HG03159 (cell line): ENCODE measurements around the gene CFAP74.
"Not testable (repeated sequence)": the region's sequence is repeated elsewhere in the genome, so short reads cannot be mapped to it uniquely, and the experiment has no call there.

Experiments used
- ATAC-seq: cut with Tn5 transposase; IDR thresholded peaks from one replicate; pipeline ENCODE4 v1.9.1; 2021; ENCODE audit warnings: mild to moderate bottlenecking, moderate library complexity; ENCODE audit not compliant: unreplicated experiment

CFAP74 gene

DNA sequence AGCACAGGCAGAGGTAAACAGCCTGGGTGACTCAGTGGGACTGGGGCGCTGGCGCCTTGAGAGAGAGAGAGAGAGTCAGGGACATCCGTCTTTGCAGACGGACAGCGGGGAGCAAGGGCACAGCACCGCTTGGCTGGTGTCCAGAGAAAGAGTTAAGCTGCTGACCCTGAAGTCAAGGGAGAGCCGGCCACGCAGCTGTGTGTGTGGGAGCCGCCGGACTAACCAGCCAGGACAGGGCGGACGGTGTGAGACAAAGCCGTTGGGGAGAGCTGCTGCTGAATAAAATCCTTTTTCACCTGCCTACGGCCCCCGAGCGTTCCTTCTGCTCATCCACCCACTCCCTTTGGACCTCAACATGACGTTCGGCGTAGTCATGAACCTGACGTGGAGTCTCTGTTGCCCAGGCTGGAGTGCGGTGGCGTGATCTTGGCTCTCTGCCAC, 14.5 kb downstream of the CFAP74 start:
- no peak for ATAC-seq

DNA sequence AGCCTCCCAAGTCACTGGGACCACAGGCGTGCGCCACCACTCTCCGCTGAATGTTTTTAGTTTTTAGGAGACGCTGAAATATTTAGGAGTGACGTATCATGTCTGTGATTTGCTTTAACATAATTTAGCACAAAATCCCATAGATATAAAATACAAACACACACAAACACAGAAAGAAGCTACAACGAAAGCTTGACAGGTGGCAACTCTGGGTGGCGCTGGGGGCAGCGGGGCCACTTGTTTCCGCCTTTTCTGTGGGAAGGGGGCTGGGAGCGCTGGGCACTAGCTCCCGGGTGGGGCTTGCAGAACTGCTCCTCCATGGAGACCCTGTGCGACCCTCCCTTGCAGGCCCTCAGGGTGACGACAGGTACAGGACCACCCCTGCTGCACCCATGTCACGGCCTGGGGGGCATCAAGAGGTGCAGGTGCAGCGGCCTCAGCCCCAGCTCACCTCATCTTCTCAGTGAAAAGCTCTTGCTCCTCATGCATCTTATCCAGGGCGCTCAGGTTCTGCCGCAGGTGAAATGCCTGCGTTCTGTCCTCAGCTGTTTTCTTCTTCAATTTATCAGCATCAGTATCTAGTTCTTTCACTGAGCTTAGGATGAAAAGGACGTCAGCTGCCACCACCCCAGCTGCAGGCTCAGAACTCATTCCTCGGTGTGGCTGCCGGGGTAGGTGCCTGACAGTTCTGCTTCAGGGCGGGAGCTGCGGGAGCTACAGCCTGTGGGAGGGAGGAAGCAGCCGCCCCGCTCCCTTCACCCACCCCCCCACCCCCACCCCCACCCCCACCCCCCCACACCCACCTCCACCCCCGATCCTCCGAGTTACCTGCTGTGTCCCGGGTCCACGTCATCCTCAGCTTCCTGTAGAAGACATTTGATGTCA, 15.3 kb downstream of the CFAP74 start:
- ATAC-seq, result no peak

DNA sequence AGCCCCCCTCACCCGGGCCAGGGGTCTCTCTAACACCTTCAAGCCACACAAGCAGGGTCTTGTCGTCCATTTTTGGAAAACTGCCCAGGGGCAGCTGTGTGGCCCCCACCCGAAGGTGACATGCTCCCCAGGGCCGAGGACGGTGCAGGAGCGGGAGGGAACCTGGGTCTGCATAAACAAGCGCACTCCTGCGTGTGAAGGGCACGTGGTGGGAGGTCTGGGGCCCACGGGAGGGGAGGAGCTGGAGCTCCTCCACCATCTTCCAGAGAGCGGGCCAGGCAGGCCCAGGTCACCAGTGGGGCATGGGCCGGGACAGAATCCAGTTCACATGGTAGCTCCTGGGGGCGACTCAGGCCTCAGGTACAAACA, 16.5 kb downstream of the CFAP74 start:
- no peak for ATAC-seq

DNA sequence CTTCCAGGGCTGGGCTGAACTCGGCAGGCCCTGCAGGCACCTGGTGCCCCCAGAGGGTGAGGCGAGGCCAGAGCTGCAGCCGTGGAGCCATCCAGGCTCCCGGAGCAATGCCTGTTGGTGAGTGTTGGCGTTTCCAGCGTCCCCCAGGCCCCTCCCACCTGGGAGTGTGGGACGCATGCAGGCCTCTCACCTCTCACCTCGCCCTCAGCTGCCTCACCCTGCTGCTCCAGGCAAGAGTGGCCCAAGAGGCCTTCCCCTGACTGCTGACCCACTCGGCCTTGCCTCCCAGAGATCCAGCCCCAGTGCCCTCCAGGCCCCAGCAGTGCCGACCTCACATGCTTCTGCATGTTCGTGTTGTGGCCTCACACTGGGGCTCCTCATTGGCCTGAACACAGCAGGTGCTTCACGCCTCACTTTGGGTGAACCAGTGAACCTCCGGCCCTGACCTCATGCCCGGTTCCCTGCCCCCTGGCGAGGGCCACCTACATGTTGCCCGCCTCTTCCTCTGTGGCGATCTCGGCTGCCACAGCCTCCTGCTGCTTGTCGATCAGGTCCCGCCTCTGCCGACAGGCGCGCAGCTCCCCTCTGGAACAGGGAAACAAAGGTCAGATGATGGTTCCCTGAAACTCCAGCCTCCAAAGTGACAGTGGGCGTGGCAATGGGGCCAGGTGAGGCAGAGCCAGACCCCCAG, 17.0 kb downstream of the CFAP74 start:
- no peak for ATAC-seq

DNA sequence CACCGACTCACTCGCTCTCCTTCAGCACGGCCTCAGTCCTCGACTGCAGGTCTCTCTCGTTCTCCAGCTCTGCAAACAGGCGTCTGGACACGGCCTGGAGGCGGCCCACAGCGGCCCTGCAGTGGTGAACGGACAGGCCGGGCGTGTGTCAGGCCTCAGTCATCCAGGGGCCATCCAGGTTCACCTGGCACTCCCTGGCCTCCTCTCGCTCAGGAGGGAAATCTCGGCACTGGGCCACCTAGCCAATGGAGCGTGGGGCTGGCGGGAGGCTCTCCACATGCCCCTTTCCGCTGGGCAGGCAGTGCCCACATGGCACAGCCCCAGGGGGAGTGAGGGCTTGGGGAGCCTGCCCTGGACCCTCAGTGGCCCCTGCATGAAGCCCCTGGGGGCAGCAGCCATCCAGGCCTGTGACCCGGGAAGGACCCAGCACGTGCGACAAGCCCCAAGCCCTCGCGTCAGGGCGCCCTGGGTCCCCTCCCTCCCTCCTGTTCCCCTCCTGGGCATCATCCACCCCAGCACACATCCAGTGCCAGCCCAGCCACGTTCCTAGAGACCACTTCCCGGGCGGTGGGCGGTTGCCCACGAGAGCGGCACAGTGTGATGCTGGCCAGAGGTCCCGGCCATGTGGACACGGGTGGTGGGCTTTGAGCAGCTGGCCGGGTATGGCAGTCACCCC, 18.1 kb downstream of the CFAP74 start:
- ATAC-seq, result no peak

DNA sequence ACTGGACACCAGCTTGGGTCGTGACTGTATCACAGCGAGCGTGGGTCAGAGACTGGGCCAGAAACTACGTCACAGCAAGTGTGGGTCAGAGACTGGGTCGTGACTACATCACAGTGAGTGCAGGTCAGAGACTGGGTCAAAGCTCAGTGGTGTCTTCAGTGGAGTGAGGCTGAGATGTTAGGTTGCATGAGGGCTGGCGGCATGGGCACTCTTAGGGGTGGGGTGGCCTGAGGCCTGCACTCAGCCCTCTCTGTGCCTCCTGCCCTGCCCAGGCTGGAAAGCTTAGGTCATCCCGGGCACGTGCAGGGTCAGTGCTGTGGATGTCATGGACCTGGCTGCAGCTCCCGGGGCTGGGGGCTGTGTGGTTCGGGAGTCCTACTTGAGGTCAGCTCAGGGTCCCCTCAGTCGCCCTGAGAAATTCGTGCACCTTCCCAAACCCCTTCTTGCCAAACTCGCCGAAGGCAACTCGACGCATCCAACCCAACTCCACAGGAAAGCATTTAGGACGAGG, 19.0 kb downstream of the CFAP74 start:
- no peak for ATAC-seq

DNA sequence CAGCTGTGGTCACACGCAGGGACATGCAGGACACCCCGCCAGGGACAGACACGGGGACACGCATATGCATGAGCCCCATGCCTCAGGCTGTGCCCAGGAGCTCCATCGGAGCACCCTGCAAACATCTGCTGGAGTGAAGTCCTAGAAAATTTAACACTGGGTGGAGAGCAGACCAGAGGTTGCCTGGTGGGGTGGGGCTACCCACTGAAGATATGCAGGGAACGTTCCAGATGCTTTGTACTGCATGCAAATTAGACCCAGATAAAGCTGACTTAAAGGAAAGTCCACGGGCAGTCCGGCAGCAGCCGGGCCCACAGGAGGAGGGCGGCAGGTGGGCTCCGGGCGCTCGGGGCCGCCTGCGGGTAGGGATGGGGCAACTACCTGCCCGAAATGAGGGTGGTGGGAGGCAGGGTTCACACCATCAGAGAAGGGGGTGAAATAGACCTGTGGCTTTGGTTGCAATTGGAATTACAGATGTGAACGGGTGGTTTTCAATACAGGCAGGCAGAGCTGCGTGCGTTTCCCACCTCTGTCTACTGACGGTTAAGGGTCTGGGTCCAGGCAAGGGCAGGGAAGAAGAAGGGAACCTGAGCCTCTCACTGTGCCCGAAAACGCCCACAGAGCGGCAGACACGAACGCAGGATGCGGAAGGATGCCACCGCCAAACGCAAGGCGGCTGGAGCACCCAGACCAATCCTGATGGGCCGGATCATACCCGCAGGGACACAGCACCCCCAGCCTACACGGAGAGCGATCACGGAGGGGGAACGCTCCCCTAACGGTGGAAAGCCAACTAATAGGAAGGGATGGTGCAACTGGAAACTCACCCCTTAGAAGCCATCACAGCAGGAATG, 21.0 kb downstream of the CFAP74 start:
- no peak for ATAC-seq

DNA sequence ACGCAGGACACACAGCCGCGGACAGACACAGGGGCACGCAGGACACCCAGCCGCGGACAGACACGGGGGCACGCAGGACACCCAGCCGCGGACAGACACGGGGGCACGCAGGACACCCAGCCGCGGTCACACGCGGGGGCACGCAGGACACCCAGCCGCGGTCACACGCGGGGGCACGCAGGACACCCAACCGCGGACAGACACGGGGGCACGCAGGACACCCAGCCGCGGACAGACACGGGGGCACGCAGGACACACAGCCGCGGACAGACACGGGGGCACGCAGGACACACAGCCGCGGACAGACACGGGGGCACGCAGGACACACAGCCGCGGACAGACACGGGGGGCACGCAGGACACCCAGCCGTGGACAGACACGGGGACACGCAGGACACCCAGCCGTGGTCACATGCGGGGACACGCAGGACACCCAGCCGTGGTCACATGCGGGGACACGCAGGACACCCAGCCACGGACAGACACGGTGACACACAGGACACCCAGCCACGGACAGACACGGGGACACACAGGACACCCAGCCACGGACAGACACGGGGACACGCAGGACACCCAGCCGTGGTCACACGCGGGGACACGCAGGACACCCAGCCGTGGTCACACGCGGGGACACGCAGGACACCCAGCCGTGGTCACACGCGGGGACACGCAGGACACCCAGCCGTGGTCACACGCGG, 21.8 kb downstream of the CFAP74 start:
- ATAC-seq, result not testable (repeated sequence)

DNA sequence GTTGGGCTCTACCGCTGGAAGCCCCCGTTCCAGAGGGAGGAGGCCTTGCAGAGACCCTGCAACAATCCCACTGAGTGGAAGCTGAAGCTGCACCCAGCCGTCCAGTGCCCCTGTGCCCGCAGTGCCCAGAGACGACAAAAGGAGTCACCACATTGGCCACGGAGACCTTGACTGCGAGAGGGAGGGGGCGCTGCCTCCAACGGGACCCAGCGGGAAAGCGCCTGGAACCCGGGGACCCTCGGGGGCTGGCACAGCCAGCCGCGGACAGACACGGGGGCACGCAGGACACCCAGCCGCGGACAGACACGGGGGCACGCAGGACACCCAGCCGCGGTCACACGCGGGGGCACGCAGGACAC, 22.5 kb downstream of the CFAP74 start:
- no peak for ATAC-seq

DNA sequence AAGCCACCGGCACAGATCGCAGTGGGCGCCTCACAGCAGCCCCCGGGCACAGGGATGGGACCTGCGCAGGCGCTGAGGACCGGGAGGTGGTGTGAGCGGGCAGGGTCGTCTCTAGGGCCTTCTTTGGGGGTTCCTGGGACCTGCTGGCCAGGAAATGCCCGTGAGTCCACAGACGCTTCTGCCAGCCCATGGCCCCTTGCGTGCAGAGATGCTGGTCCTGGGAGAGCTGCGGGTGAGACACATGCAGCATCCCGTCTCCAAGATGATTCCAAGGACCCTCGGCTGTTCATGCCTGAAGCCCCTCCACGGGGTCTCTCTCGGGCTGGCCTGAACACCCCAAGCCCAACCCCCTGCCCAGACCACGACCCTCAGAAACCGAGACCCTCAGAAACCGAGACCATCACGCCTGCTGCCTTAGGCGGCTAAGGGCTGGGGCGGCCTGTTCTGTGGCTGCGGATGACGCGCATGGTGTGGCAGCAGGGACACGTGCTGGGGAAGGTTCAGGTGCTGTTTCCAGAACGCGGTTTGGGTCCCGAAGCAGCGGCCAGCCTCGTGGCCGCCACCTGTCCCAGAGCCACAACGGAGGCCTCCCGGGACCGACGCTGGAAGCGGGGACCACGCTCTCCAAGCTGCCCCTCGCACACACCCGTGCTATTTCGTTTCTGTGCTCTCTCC, 23.0 kb downstream of the CFAP74 start:
- no peak for ATAC-seq

DNA sequence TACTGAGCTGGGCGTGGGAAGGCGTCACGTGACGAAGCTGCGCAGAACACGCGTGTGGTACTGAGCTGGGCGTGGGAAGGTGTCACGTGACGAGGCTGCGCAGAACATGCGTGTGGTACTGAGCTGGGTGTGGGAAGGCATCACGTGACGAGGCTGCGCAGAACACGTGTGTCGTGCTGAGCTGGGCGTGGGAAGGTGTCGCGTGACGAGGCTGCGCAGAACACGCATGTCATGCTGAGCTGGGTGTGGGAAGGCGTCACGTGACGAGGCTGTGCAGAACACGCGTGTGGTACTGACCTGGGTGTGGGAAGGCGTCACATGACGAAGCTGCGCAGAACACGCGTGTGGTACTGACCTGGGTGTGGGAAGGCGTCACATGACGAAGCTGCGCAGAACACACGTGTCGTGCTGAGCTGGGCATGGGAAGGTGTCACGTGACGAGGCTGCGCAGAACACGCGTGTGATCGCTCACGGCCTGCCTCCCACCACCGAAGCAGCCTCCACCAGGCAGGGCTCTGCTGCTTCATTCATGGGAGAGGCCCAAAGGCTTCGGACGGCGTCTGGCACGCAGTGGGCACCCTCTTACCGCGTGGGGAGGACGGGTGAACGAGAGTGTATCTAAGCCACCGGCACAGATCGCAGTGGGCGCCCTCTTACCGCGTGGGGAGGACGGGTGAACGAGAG, 24.0 kb downstream of the CFAP74 start:
- ATAC-seq, result no peak

DNA sequence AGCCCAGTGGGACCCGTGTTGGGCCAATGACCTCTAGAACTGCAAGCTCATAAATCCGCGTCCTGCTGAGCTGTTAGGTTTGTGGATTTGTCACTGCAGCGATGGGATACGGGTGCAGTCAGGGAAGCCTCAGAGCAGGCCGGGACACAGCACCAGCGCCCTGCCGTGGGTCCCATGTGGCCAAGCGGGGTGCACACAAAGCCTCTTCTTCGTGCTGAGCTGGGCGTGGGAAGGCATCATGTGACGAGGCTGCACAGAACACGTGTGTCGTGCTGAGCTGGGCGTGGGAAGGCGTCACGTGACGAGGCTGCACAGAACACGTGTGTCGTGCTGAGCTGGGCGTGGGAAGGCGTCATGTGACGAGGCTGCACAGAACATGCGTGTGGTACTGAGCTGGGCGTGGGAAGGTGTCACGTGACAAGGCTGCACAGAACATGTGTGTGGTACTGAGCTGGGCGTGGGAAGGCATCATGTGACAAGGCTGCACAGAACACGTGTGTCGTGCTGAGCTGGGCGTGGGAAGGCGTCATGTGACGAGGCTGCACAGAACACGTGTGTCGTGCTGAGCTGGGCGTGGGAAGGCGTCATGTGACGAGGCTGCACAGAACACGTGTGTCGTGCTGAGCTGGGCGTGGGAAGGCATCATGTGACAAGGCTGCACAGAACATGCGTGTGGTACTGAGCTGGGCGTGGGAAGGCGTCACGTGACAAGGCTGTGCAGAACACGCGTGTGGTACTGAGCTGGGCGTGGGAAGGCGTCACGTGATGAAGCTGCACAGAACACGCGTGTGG, 24.7 kb downstream of the CFAP74 start:
- not testable (repeated sequence) for ATAC-seq

DNA sequence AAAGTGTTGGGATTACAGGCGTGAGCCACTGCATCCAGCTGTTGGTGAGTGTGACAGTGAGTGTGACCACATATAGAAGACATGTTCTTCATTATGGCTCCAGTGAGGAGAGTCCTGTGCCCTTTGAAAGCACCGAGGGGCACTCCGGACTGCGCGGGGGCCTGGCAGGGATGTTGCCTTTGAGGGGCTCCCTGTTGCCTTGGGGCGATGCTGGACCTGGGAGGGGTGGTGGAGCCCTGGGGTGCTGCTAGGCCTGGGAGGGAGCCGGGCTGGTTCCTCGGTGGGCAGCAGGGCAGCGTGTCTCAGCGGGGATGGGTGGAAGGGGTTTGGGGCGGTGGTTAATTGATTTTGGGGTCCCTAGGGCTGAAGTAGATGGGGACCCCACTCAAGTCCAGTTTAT, 25.5 kb downstream of the CFAP74 start:
- no peak for ATAC-seq

DNA sequence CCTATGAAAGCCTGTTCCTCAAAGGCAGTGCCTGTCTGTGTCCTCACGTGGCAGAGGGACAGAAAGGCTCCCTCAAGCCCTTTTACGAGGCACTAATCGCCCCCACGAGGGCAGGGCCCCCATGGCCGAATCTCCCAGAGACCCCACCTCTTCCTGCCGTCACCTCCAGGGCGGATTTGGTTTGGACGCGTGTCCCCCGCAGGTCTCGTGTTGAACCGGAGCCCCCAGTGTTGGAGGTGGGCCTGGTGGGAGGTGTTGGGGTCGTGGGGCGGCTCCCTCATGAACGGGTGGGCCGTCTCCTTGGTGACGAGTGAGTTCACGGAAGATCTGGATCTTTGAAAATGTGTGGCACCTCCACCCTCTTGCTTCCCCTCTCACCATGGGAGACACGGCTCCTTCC, 27.6 kb downstream of the CFAP74 start:
- ATAC-seq, result no peak

DNA sequence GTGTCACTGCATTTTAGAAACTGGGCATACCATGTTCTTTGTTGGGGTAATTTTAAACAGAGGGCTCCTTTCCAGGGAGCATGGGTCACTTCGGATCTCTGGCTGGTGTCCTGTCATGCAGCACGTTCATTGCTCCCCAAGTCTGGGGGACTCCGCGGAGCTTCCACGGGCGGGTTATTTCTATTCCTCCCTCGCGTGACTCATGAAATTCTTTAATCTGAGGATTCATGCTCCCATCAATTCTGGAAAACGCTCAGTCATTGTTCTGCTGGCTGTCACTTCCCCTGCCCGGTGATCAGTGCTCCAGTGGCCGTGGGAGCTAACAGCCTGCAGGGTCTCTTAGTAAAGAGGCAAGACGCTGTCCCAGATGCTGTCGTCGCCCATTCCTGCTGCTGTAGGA, 28.1 kb downstream of the CFAP74 start:
- ATAC-seq, result no peak

DNA sequence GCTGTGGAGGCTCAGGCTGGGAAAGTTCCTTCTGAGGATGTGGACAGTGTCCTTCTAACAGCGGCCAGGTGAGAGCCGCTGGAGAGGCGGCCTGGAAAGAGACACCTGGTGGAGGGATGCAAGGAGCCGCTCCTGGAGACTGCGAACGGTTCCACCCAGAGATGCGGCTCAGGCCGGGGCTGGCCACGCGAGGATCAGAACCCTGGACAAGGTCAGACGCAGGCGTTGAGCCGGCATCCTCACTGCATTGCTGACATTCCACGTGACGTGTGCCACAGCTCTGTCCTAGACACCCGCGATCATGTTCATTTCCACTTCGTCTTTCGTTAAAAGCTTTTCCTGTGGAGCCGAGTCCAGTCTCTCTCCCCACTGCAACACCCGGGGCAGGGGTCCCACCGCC, 28.8 kb downstream of the CFAP74 start:
- no peak for ATAC-seq

DNA sequence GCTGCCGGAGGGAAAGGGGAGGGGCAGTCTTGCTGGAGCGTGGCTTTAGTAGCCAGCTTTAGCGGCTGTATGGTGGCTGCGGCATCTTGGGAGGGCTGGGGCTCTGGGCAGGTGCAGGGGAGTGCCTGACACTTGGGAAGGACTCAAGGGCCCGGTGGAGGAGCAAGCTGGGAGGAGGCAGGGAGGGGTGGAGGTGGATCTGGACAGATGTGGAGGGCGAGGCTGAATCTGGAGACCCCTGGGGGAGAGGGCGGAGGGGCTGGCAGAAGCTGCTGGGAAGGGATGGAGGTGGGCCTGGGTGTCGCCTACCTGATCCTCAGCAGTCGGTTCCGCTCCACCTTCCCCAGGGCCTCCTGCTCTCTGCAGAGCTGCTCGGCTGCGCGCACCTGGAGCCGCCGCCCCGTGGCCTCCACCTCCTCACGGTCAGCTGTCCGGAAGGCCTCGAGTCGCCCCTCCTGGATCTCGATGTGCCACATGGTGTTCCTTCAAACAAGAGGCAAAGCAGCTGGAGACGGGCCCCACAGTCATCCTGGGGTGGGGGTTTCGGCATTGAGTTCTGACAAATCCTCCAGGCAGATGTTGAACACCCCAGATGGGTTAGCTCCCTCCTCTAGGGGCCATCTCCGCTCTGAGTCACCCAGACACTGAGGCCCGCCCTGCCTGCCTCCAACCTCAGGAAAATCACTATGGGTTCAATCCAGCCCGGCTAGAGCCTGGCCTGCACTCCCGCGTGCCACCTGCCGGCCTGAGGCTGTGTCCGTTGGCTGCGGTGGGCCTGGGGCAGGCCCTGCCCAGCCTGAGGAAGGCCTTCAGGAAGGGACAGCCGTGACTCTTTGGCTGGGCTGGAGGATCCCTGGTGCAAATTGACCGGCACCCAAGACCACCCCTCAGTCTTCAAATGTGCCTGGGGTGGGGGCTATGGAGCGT, 29.6 kb downstream of the CFAP74 start:
- no peak for ATAC-seq
